Glutamatergic neuron (in vitro differentiated cells): ENCODE data around the gene GET4. TPM values are rescaled to one million over a fixed set of nuclear protein-coding genes. Genes with fewer than 3 reads are reported as not detected.
A peak's percentile ranks its signal among the peaks of the same experiment; 100 is the strongest.

ENCODE experiments used
- DNase-seq: peaks from one replicate; pipeline ENCODE4 v3.0.0; 2022
- H3K27ac Mint-ChIP-seq: one replicate; pipeline ENCODE4 v1.8.0; 2020; ENCODE audit warnings: mild to moderate bottlenecking, mixed read lengths, inconsistent platforms; ENCODE audit not compliant: unreplicated experiment
- H3K27me3 Mint-ChIP-seq: one replicate; pipeline ENCODE4 v1.8.0; 2020; ENCODE audit warnings: mild to moderate bottlenecking, moderate library complexity, mixed read lengths, inconsistent platforms; ENCODE audit not compliant: unreplicated experiment
- H3K36me3 Mint-ChIP-seq: one replicate; pipeline ENCODE4 v1.8.0; 2020; ENCODE audit warnings: mild to moderate bottlenecking, mixed read lengths, inconsistent platforms; ENCODE audit not compliant: unreplicated experiment
- H3K4me1 Mint-ChIP-seq: one replicate; pipeline ENCODE4 v1.8.0; 2020; ENCODE audit warnings: mild to moderate bottlenecking, low read depth, mixed read lengths, inconsistent platforms; ENCODE audit not compliant: unreplicated experiment
- H3K4me3 Mint-ChIP-seq: one replicate; pipeline ENCODE4 v1.8.0; 2020; ENCODE audit warnings: mild to moderate bottlenecking, mixed read lengths, inconsistent platforms; ENCODE audit not compliant: unreplicated experiment
- H3K9me3 Mint-ChIP-seq: one replicate; pipeline ENCODE4 v1.8.0; 2020; ENCODE audit warnings: mild to moderate bottlenecking, moderate library complexity, mixed read lengths, inconsistent platforms; ENCODE audit not compliant: unreplicated experiment
- total RNA-seq: library from RNA; stranded (reverse); fragmentation: NEBNext Ultra II Directional; extraction: Animal tissue kit (Norgen Biotek cat#: 25700); gene quantifications from one replicate; pipeline ENCODE4 v1.2.1, GENCODE V29; 2021; ENCODE audit not compliant: unreplicated experiment
- TF ChIP-seq, protein P1 (sequence below): fragments of 200-600 bp; sonication (generic); IDR thresholded peaks from one replicate; pipeline ENCODE4 v1.5.0; 2021; ENCODE audit not compliant: partially characterized antibody, unreplicated experiment

Gene GET4
- total RNA-seq, 1 donor from 2014 or later: 70.2 TPM

DNA sequence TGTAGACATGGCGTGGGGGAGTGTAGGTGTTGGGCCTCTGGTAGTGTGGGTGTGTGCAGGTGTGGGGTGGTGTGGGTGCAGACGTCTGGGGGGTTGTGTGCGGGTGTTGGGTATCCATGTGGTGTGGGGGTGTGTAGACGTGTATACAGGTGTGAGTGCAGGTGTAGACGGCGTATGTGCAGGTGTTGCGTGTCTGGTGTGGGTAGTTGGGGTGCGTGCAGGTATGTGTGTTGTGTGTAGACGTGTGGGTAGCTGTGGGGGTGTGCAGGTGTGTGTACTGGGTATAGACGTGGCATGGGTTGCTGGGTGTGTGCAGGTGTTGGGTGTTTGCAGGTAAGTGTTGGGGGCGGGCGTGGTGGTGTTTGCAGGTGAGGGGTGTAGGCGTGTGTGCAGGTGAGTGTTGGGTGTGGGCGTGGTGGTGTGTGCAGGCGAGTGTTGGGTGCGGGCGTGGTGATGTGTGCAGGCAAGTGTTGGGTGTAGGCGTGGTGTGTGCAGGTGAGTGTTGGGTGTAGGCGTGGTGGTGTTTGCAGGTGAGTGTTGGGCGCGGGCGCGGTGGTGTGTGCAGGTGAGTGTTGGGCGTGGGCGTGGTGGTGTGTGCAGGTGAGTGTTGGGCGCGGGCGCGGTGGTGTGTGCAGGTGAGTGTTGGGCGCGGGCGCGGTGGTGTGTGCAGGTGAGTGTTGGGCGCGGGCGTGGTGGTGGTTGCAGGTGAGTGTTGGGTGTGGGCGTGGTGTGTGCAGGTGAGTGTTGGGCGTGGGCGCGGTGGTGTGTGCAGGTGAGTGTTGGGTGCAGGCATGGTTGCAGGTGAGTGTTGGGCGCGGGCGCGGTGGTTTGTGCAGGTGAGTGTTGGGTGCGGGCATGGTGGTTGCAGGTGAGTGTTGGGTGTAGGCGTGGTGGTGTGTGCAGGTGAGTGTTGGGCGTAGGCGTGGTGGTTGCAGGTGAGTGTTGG lies 16.6 kb downstream of the GET4 start:
- peak overlapping the region; percentile 70 for H3K27ac Mint-ChIP-seq
- H3K36me3 Mint-ChIP-seq: no peaks in the 10 kb centered on the region
- peaks cover 35% of the 10 kb centered on the region for H3K27me3 Mint-ChIP-seq
- TF ChIP-seq, protein P1, sequence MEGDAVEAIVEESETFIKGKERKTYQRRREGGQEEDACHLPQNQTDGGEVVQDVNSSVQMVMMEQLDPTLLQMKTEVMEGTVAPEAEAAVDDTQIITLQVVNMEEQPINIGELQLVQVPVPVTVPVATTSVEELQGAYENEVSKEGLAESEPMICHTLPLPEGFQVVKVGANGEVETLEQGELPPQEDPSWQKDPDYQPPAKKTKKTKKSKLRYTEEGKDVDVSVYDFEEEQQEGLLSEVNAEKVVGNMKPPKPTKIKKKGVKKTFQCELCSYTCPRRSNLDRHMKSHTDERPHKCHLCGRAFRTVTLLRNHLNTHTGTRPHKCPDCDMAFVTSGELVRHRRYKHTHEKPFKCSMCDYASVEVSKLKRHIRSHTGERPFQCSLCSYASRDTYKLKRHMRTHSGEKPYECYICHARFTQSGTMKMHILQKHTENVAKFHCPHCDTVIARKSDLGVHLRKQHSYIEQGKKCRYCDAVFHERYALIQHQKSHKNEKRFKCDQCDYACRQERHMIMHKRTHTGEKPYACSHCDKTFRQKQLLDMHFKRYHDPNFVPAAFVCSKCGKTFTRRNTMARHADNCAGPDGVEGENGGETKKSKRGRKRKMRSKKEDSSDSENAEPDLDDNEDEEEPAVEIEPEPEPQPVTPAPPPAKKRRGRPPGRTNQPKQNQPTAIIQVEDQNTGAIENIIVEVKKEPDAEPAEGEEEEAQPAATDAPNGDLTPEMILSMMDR: no peak
- H3K9me3 Mint-ChIP-seq: peaks cover 26% of the 10 kb centered on the region
- H3K4me1 Mint-ChIP-seq: no peaks in the 10 kb centered on the region
- no peak overlapping the region for H3K4me3 Mint-ChIP-seq
- no peak for DNase-seq

DNA sequence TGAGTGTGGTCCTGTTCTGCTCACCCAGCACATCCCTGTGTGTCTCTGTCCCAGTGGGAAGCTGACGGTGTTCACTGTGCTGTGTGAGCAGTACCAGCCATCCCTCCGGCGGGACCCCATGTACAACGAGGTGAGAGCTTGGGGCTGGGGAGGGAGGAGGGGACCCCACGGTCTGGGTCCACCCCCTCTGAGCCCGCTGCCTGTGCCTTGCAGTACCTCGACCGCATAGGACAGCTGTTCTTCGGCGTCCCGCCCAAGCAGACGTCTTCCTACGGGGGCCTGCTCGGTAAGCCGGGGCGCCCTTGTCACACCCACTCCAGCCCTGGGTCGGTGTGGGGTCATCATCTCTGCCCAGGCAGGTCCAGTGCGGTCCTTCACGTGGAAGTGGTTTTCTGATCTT lies 17.3 kb downstream of the GET4 start:
- Mint-ChIP-seq H3K27ac (no peak overlapping the region), H3K9me3 (peaks cover 23% of the 10 kb centered on the region), H3K4me3 (no peak overlapping the region), H3K27me3 (peaks cover 33% of the 10 kb centered on the region), H3K4me1 (no peaks in the 10 kb centered on the region), H3K36me3 (no peaks in the 10 kb centered on the region)
- TF ChIP-seq, protein P1: no peak
- no peak for DNase-seq

DNA sequence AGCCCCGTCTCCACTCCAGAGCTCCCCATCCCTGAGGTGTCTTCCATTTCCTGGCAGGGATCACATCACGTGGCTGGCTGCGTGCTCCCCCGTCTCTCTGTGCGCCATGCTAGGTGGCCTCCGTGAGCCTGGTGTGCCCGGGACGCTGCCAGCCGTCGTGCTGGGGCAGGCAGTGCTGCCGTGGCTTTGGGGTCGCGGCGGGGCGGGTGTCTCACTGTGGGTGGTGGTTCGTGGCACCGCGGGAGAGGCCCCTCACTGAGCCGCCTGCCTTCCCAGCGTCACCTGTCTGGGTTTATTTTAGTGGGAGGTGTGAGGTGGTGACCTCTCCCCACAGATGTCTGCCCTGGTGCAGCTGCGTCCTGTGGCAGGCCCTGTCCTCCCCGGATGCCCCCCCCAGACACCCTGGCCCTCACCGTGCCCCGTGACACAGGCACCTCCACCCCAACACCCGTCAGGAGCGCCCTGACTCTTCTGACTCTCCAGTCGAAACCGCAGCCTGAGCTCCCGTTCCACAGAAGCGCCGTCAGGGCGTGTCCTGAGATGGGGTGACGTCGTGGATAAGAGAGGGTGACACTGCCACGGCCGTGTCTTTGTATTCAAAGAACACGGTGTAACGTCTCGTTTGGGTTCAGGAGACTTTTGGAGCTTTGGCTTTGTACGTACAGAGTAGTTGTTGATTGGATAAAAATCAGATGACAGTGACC lies 18.0 kb downstream of the GET4 start:
- TF ChIP-seq, protein P1: no peak
- H3K27ac Mint-ChIP-seq: no peak overlapping the region
- no peaks in the 10 kb centered on the region for H3K36me3 Mint-ChIP-seq

DNA sequence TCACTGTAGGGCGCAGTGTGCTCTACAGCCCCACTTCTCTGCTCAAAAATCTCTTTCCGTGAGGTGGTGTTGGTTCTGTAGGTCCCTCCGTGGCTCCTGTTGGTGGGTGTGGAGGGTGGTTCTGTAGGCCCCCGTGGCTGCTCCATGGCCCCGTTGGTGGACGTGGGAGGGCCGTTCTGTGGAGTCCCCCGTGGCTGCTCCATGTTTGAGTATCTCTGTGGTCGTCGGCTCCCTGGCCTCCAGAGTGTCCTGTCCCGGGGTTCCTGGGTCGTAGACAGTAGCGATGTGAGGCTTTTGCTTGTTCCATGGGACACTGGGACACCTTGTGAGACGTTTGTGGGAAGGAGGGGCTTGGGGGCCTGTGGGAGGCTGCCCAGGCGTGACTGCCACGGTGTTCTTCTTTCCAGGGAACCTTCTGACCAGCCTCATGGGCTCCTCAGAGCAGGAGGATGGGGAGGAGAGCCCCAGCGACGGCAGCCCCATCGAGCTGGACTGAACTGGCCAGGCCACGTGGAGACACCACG lies 18.6 kb downstream of the GET4 start:
- Mint-ChIP-seq H3K9me3 (peaks cover 25% of the 10 kb centered on the region), H3K4me1 (no peaks in the 10 kb centered on the region), H3K4me3 (no peak overlapping the region), H3K27me3 (peaks cover 29% of the 10 kb centered on the region), H3K27ac (no peak overlapping the region), H3K36me3 (no peaks in the 10 kb centered on the region)
- DNase-seq: no peak
- TF ChIP-seq, protein P1: no peak

More for the DNA sequence above, 18.0 kb downstream of the GET4 start:
- H3K27me3 Mint-ChIP-seq: peaks cover 28% of the 10 kb centered on the region
- no peak for DNase-seq
- H3K4me3 Mint-ChIP-seq: no peak overlapping the region
- H3K4me1 Mint-ChIP-seq: no peaks in the 10 kb centered on the region
- peaks cover 23% of the 10 kb centered on the region for H3K9me3 Mint-ChIP-seq
